GM12878 (cell line): ENCODE data around the gene CNNM4.

ENCODE experiments used
- BACH1 ChIP-seq: fragments of 450-650 bp; IDR thresholded peaks from 2 replicates; pipeline ENCODE4 v1.6.1; 2017; ENCODE audit warnings: mild to moderate bottlenecking, borderline replicate concordance
- BRCA1 ChIP-seq: IDR thresholded peaks from 2 replicates; pipeline ENCODE4 v1.6.1; 2011; ENCODE audit warnings: low read depth, low read length, improper control_type of control experiment
- CREM ChIP-seq: IDR thresholded peaks from 2 replicates; pipeline ENCODE4 v1.6.1; 2014; ENCODE audit warnings: antibody characterized with exemption, low read depth
- EGR1 ChIP-seq, 2 experiments: IDR thresholded peaks; 1 replicate in 1 of 2; 2 replicates in 1 of 2; pipeline ENCODE4 v1.6.1; 2011 to 2012; ENCODE audit warnings: low read depth in 2 of 2, low read length in 2 of 2, borderline replicate concordance in 1 of 2, mild to moderate bottlenecking in 1 of 2, moderate library complexity in 1 of 2
- FOXM1 ChIP-seq: IDR thresholded peaks from 2 replicates; pipeline ENCODE4 v1.6.1; 2012; ENCODE audit warnings: low read depth, mild to moderate bottlenecking, inconsistent platforms, low read length, moderate library complexity
- HDAC6 ChIP-seq: fragments of 200-600 bp; sonication (generic); IDR thresholded peaks from one replicate; pipeline ENCODE4 v1.8.0; 2017; ENCODE audit warnings: antibody characterized with exemption; ENCODE audit not compliant: unreplicated experiment
- HDGF ChIP-seq: fragments of 450-650 bp; IDR thresholded peaks from 2 replicates; pipeline ENCODE4 v1.6.1; 2016; ENCODE audit warnings: antibody characterized with exemption
- MXI1 ChIP-seq: fragments of 150-350 bp; IDR thresholded peaks from 2 replicates; pipeline ENCODE4 v1.6.1; 2011; ENCODE audit warnings: low read depth, mild to moderate bottlenecking, inconsistent platforms, low read length, improper control_type of control experiment
- NFYB ChIP-seq: IDR thresholded peaks from 2 replicates; pipeline ENCODE4 v1.6.1; 2011; ENCODE audit warnings: low read depth, mild to moderate bottlenecking, low read length, improper control_type of control experiment, moderate library complexity; ENCODE audit not compliant: insufficient read depth
- PAX8 ChIP-seq: fragments of 450-650 bp; IDR thresholded peaks from 2 replicates; pipeline ENCODE4 v1.6.1; 2017; ENCODE audit warnings: mild to moderate bottlenecking, moderate library complexity
- POLR2A ChIP-seq: IDR thresholded peaks from 2 replicates; pipeline ENCODE4 v1.6.1; 2011; ENCODE audit warnings: low read depth, mild to moderate bottlenecking, low read length
- SIX5 ChIP-seq: IDR thresholded peaks from 2 replicates; pipeline ENCODE4 v1.6.1; 2011; ENCODE audit warnings: mild to moderate bottlenecking, low read depth, low read length, moderate library complexity; ENCODE audit not compliant: severe bottlenecking
- TF ChIP-seq, protein P1 (sequence below), 3 experiments: IDR thresholded peaks in 2 of 3; conservative IDR thresholded peaks in 1 of 3; 2 replicates each; pipeline ENCODE4 v1.5.1; 2011; ENCODE audit warnings: low read depth in 3 of 3, low read length in 3 of 3, mild to moderate bottlenecking in 3 of 3, control low read depth in 2 of 3, moderate library complexity in 2 of 3, inconsistent platforms in 1 of 3, mixed read lengths in 1 of 3; ENCODE audit not compliant: control insufficient read depth in 2 of 3, insufficient read depth in 1 of 3; ENCODE audit errors: extremely low read depth in 1 of 3

DNA sequence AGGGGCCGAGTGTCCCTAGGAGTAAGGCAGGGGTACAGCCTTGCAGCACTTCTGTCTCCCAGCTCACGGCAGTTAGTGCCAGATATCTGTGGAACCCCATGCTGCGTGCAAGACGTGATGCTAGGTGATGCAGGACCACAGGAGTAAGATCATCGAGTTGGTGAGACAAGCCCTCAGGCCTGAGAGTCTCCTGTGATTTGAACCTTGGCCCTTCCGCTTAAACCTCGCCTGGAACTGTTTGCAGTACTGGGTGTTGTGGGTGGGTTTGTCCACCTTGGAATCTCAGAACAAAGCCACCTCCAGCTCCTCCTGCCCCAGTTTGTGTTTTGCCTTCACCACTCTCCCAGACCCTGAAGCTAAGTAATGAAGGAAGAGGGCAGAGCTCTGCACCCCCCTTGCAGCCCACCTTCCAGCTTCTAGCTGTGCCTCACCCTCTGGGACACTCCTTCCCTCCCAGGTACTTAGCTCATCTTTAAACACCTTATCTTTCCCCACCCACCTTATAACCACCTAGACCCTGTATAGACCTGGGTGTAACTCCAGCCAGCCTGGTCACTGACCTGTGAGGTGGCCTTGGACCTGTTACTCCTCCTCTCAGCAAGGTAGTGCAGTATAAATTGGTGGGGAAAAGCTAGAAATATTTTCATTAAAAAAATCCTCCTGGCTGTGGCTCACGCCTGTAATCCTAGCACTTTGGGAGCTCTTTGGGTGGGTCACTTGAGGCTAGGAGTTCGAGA lies 6.6 kb downstream of the CNNM4 start:
- TF ChIP-seq MXI1 (no peak), BACH1 (no peak), CREM (no peak), SIX5 (no peak), PAX8 (no peak), HDAC6 (no peak), POLR2A (no peak), EGR1 (IDR thresholded peaks at IDR 0.05; ENCODE audit: borderline replicate concordance in 1 of 2, low read depth in 2 of 2, low read length in 2 of 2) (no peak), FOXM1 (no peak), NFYB (no peak), HDGF (no peak), BRCA1 (no peak)
- TF ChIP-seq, protein P1, sequence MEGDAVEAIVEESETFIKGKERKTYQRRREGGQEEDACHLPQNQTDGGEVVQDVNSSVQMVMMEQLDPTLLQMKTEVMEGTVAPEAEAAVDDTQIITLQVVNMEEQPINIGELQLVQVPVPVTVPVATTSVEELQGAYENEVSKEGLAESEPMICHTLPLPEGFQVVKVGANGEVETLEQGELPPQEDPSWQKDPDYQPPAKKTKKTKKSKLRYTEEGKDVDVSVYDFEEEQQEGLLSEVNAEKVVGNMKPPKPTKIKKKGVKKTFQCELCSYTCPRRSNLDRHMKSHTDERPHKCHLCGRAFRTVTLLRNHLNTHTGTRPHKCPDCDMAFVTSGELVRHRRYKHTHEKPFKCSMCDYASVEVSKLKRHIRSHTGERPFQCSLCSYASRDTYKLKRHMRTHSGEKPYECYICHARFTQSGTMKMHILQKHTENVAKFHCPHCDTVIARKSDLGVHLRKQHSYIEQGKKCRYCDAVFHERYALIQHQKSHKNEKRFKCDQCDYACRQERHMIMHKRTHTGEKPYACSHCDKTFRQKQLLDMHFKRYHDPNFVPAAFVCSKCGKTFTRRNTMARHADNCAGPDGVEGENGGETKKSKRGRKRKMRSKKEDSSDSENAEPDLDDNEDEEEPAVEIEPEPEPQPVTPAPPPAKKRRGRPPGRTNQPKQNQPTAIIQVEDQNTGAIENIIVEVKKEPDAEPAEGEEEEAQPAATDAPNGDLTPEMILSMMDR (IDR thresholded peaks at IDR 0.05 in 2 of 3, conservative IDR thresholded peaks at IDR 0.05 in 1 of 3; ENCODE audit: control insufficient read depth in 2 of 3, extremely low read depth in 1 of 3, insufficient read depth in 1 of 3, low read depth in 3 of 3, low read length in 3 of 3), result no peak
